ENCODE data around the gene TSPEAR.

TSPEAR gene

DNA sequence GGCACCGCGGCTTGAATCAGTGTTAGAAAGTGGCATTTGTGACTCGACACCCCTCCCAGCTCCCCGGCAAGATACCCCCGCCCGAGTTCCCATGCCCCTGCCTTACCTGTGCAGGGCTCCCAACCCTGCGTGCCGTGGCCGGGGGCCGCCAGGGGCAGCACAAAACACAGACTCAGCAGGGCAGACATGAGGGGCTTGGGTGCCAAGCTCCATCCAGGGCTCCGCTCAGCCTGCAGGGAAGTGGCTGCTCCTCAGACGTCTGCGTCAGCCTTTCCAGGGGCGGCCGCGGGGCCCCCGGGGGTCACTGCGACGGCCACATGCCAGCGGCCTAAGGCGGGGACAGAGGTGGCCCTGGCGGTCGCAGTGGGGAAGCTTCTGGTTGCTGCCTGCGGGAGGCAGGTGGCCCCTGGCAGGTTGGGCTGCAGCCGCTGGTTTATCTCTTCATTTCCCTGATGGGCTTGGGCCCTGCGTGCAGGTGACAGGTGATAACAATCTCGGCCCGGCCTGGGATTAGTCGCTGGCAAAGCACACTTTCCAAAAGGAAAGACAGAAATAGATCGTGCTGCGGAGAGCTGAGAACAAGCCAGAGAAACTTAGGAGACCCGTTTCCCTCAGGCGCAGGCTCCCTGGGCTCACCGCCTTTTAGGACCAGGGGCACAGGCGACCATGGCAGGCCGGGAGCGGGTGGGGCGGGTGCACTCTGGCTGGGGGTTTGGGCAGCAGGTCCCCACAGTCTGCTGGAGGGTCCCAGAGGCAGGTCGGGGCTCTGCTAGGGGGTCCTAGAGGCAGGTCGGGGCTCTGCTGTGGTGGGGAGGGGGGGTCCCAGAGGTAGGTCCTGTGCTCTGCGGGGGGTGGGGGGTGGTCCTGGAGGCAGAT is at the start of gene TSPEAR:
Gene TSPEAR (minus strand): TSS at position 246 of the 876 bp plus-strand sequence. CDS start 58 bp downstream, at position 188.
- no peak for DNase-seq

DNA sequence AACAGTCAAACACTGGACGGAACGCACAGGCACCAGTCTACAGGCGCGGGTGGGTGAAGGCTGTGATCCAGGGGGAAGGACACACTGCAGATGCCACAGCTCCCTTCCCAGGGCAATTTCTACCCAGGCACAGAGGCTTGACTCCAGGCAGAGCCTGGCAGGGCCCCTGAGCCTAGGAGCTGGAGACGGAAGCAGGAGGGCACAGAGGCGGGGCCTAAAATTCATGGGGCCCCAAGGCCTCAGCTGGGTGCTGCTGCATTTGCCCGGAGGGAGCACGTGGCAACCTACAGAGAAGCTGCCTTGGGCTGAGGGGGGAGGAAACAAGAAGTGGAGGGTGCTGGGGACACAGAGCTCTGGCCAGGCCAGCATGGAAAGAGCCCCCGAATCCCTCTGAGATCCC is 49.0 kb upstream of the TSPEAR start:
- DNase-seq, result no peak

DNA sequence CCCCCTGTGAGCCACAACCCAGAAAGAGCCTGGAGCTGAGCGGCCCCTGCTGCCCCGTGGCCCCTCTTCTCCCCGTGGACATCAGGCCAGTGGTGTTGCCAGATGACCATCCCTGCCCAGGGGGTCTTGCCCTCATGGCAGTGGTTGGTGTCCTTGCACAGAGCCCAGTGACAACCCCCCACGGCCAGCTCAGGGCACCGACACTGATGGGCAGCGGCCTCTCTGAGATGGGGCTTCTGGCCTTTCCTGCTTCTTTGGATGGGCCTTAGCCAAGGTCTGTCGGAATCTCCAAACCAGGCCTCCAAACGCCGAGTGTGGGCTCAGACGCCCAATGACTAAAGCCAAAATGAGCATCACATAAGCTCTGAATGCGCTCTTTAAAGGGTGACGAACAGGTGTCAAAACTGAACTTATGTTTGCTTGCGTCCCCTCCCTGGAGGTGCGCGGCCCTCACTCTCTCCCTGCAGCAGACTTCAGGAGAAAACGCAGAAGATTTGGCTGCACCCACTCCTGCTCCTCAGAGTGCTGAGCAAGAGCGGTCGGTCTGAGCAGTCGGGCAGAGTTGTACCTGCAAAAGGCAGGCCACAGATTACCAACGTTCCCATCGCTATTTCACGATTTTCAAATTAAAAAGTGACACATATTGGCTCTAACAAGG is 48.4 kb upstream of the TSPEAR start:
- no peak for DNase-seq

DNA sequence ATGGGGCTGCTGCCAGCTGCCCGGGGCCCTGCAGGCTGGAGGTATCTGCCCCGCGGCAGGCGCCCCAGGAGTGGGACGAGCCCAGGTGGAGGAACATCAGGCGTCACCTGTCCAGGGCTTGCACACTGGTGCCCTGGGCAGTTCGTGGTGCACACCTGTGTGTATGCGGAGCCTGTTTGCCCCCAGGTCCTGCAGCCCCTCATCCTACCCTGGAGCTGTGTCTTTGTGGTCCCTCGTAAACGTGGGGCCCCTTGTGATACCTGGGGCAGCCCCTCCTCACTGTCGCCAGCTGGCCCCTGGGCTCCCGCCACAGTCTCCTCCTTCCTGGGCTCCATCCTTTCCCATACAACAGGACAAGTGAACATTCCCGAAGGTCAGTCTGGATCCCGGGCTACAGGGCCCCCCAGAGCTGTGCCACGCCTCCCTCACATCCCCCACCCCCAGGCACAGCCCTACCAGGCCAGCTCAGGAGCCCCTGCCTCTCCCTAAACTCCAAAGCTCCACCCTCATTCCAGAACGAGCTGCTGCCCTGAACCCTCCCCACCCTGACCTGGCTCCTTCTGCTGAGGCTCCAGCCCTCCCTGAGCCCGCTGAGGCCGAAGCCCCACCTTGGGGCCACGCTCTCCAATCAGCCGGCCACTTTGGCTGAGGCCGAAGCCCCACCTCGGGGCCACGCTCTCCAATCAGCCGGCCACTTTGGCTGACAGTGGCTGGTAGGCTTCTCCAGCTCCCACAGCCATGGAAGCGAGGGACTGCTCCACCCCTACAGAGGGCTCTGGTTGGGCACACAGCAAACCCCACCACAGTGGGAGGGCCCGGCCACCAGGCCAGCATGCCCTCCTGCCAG is 47.6 kb upstream of the TSPEAR start:
- DNase-seq, result no peak

DNA sequence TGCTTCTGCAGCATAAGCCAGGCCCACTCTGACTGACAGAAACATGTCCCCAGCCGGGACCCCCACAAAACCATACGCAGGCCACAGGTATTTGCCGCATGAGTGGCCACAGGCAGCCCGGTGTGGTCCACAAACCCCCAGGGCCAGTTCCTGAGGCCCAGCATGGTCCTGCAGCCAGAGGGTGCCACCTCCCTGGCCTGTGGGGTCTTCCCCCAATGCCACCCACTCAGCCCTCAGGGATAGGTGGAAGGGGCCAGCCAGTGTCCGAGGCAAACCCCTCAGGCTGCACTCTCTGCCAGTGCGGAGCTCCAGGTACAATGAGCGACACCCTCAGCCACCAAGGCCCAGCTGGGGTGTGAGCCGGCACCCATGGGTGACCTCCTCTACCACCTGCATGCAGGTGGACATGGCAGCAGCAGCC is 46.8 kb upstream of the TSPEAR start:
- no peak for DNase-seq

DNA sequence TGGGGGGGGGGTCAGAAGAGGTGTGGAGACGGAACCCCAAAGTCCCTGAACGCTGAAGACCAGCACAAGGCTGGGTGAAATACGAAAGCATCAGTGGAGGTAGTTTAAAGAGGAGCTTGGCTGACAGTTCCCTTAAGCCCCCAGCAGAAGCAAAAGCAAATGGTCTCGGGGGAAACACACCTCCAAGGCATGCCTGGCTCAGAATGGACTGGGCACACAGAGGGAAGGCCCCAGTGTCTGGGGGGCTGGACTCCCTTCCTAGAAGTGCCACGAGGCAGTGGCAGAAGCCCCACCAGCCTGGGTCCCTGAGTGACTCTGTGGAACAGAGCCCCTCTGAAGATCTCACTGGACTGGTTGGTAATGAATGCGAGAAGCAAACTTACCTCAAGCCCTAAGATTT is 46.4 kb upstream of the TSPEAR start:
- DNase-seq, result no peak

DNA sequence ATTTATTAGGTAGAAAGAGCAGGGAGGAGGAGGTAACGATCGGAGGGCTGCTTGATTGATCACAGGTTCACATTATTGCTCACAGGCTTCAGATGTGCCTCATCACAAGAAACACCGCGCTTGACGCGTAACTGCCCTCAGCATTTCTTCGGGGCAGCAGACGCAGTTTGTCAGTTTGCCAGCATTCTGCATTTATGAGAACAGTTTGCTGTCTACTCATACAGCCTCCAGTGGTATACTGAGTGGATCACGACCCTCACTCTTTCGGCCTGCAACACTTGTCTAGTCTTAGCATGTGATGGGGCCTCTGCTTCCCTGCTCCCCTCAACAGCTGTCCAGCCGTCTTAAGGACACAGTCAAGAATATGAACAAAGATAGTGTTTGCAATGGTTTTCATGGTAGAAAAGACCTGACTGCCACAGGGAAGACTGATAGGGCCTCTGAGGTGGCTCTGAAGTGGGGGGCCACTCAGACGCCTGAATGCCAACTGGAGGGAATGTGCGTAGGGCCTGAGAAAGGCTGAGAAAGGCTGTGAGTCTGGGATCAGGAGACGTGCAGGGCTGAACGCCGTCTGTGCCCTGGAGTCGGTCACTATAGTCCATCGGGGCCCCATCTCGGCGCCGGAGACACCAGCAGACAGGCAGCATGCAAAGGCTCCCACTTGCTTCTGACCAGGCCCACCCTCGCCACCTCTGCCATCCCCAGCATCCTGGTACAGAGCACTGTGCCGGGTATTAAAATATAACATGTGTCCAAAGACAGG is 45.2 kb upstream of the TSPEAR start:
- no peak for DNase-seq

DNA sequence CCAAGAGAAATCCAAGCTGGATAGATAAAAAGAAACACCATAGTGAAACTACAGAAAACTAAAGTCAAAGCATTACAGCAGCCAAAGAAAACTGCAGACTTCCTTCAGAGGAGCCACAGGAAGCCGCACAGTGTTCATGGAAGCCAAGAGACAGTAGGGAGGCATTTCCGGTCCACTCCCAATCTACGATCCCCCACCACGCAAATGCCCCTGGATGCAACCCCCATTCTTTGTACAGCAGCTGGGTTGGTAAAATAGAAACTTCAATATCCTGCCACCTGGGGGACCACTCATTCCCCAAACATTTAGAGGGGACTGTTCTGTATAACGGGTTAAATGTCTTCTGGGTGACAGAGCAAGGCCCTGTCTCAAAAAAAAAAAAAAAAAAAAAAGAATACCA is 43.9 kb upstream of the TSPEAR start:
- DNase-seq, result no peak

DNA sequence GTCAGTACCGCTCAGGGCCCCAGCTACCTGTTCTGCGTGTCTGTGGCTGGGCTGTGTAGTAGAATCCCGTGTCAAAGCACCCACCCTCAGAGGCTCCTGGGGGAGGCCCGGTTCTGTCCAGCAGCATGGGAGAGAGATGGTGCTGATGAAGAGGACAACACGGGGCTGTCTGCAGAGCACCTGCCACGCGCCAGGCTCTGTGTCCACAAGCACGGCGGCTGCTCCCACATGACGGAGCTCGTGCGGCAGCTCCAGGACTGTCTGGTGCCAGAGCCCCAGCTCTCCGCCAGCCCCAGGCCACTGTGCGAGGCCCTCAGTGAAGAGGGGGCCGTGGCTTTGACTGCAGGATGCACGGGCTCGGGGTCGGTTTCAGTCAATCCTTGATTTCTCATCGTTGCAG is 42.0 kb upstream of the TSPEAR start:
- no peak for DNase-seq

DNA sequence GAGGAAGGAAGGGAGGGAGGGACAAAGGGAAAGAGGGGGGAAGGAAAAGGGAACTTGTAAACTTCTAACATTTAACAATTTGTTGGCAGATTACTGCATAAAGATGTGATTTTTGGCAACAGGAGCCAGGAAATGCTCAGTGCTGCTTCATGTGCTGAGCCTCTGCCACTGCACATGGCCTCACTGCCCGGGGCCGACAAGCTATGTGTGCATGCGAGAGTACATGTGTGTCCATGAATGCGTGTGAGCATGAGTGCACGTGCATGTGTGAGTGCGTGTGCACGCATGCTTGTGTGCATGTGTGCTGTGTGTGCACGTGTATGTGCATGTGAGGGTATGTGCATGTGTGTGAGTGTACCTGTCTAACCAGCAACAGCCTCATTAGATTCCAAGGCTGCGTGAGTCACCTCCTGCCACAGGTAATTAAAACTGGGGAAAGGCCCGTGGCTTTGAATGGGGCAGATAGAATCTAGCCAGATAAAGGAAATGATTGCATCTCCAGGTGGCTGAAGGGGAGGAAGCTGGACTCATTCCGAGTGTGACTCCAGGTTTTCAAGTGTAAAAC is 41.4 kb upstream of the TSPEAR start:
- no peak for DNase-seq

DNA sequence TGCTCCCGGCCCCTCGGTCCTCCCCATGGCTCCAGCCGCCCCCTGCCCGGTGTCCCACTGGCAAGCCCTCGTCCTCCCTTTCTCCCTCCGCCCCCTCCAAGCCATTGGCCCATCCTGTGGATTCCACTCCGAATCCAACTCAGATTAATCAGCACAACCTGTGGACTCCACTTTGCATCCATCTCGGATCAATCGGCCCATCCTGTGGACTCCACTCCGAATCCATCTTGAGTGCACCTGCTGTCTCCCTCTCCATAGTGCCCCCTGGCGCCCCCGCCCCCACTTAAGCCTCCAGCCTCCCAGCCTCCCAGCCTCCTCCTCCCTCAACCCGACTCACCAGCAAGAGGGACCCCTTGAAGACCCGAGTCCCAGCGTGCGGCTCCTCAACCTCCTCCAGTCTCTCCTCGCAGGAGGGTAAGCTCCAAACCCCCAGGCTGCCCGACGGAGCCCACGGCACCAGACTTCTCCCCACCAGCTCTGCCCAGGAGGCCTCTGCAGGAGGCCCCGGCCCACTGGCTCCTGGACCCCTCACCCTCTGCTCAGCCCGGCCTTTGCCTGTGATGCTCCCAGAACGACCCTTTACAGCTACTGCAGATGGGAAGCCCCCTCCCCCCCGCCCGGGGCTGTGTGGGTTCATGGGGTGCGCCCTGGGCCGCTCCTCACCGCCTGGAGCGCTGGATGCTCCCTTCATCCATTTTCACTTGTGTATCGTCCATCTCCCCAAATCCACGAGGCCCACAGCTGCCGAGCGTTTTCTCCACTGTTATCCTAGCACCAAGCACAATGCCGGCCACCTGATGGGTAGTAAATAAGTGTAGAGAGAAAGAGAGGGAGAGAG is 40.6 kb upstream of the TSPEAR start:
- no peak for DNase-seq

DNA sequence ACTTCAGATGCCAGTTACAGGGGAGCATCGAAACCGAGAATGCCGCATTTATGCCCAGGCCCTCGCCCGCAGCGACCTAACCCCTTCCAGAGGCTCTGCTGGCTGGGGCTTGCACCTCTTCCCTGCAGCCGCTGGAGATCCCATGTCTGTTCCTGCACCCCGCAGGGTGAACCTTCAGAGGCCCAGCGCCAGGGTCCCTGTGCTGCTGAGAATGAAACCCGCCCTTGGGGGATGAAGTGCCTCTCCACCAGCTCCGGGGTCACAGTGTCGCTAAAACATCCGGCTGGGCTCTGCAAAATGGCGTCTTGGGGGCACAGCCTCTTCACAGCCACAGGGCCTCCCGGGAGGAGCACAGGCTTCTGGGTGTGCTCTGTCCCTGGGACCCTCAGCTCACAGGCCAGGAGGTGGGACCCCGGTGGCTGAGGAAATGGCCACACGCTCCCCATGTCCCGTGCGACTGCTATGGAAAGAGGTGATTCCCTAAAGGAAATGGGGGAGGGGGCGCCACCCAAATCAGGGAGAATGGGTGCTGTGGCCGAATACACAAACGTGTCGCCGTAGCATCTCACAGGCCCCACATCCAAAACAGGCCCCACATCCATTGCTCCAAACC is 39.9 kb upstream of the TSPEAR start:
- no peak for DNase-seq

DNA sequence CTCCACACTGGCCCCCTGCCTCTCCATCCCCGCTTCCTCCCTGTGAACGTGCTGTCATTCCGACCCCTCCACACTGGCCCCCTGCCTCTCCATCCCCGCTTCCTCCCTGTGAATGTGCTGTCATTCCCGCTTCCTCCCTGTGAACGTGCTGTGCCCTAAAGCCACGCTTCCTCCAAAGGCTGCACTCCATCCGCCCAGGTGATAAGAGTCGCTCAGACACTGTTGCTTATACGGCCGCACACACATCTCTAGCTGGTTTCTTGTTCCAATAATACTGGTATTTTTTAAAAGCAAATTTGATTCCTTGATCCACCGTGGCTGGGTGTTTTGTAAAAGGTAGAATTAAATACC is 39.3 kb upstream of the TSPEAR start:
- no peak for DNase-seq

DNA sequence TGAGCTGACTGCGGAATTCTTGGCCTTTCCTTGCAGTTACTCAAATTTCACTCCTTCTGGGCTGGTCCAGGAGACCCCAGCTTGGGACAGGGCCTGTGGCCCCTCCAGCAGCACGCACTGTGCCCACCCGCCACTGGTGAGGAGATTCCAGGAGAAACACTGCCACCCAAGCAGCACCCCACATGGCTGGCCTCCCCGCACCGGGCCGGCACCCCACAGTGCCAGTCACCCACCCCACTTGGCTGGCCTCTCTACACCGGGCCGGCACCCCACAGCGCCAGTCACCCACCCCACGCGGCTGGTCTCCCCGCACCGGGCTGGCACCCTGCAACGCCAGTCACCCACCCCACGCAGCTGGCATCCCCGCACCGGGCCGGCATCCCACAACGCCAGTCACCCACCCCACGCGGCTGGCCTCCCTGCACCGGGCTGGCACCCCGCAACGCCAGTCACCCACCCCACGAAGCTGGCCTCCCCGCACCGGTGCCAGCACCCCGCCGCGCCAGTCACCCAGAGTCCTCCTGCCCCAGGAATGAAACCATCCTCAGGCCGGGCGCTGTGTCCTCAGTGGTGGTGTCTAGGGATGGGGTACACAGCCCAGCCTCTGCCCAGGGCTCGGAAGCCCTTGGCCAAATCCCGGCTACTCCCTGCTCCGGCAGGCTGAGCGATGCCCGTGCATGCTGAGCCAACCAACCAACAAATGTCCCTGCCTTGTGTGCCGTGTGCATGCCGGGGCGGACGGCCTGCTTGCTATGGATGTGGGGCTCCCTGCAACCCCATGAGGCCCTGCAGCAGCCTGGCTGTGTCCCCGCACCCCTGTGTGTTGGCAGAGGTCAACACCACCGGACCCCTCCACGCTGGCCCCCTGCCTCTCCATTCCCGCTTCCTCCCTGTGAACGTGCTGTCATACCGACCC is 38.6 kb upstream of the TSPEAR start:
- DNase-seq, result no peak

DNA sequence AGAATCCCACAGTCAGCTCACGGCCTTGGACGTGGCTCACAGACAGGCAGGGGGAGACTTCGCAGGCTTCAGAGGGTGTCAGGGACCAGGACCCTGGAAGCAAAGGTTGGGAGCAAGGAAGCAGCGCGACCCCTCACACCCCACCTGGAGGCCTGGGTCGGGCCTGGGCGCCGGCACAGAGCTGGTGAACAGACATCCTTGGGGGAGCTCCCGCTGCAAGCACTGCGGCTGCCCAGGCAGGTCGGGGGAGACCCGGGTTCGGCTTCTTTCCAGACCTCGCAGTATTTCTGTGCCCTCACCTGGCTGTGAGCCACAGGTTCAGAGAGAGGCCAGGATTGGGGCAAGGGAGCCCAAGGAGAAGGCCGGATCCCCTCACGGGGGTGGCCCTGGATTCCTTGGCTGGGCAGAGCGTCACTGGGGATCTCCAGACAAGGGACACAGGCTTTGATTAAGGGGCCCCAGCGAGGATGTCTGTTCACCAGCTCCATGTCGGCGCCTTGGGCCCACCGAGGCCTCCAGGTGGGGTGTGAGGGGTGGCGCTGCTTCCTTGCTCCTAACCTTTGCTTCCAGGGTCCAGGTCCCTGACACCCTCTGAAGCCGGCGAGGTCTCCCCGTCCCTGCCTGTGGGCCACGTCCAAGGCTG is 37.9 kb upstream of the TSPEAR start:
- DNase-seq, result no peak

DNA sequence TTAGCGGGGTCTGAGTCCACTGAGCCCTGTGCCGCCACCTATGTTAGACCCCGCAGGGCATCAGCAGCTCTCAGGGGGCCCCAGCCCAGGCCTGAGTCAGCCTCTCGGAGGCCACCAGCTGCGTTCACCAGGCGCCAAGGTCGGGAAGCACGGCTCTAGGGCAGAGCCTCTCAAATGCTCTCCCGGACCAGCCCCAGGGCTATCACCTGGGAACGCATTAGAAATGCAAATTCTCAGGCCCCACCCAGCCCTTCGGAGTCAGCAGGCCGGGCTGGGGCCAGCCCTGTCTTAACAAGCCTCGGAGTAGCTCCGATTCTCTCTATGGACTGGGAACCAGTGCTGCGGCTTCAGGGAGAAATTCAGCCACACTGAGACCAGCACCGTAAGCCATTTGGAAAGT is 37.2 kb upstream of the TSPEAR start:
- DNase-seq, result no peak

DNA sequence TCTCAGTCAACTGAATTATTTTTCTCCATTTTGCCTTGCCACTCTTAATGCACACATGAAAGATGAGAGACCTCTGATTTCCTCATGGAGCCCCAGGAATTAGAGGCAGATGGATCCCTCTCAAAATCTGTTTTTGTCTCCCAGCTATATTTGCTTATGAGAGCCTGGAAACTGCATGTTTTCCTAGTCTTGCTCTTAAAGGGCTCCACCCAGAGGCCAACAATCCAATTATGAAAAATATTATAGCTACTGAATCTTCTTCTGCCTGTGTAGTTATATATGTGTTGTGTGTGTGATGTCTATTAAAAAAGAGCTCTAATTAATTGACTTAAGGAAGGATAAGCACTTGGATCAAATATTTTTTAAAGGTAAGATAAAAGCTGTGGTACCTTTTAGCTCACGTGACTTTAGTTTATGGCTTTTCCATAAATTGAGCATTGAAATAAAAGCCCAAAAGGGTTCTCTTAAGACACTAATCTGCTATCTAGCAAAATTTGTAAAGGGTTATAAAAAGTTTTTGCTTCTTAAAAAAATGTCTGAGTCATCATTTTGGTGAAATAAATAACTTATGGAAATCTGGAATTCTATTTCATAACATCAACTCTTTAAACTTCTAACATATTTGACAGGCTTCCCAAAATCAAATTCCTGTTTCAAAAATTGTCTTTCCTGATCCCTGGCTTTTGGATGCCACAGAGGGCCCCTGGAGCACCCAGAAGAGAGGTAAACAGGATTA is 31.2 kb upstream of the TSPEAR start:
- no peak for DNase-seq

DNA sequence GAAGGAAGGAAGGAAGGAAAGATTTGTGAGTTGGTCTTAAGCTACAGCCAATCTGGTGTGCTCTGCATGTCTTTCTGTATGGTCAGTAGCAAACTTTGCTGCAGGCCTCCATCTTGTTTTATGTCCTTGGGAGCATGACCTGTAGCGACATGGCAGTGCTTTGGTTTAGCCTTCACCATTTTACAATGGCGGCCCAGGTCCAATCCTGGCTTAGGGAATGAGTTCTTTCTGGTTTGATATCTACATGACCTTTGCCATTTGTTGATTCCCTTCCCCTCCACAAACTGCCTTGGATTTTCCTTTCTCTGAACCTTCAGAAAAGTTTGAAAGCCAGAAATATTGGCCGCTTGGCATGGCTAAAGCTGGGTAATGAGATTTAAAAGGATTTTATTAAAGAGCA is 30.5 kb upstream of the TSPEAR start:
- DNase-seq, result no peak

Measured in C1 segment of cervical spinal cord (tissue), 14 donors.